WTC11 (cell line): Measurements from ENCODE around the gene CRB2.
"Not testable (repeated sequence)": the region's sequence is repeated elsewhere in the genome, so short reads cannot be mapped to it uniquely, and the experiment has no call there.

Experiments used
- CTCF ChIP-seq: fragments of 200-600 bp; IDR thresholded peaks from 2 replicates; pipeline ENCODE4 v1.8.0; 2022; ENCODE audit warnings: antibody characterized with exemption
- MAX ChIP-seq: sonication (generic); formaldehyde crosslinking; IDR thresholded peaks from 2 replicates; pipeline ENCODE4 v1.8.0; 2022; ENCODE audit warnings: mild to moderate bottlenecking, missing genetic modification reagents
- PREB ChIP-seq: sonication (generic); formaldehyde crosslinking; IDR thresholded peaks from 2 replicates; pipeline ENCODE4 v1.8.1; 2022; ENCODE audit warnings: mild to moderate bottlenecking, missing genetic modification reagents, moderate library complexity, borderline replicate concordance

GRCh38 chr9:123333058-123333669, 22.8 kb upstream of the CRB2 start:
- TF ChIP-seq MAX (CRISPR knock-in tag); CTCF; PREB (CRISPR knock-in tag): not testable (repeated sequence)
